GM21367 (cell line): ENCODE data around the gene OTOG.

Experiments used
- ATAC-seq: cut with Tn5 transposase; IDR thresholded peaks from one replicate; pipeline ENCODE4 v1.9.1; 2021; ENCODE audit not compliant: unreplicated experiment

The OTOG gene

GRCh38 chr11:17538054-17538453 lies 9.0 kb upstream of the OTOG start:
- no peak for ATAC-seq

- ATAC-seq = no peak
These were observed 8.3 kb upstream of the OTOG start for GRCh38 chr11:17538731-17539130.

GRCh38 chr11:17540807-17541206 lies 6.3 kb upstream of the OTOG start:
- no peak for ATAC-seq

GRCh38 chr11:17541330-17541885 lies 5.7 kb upstream of the OTOG start:
- ATAC-seq = no peak

- no peak for ATAC-seq
These were observed 4.8 kb upstream of the OTOG start for GRCh38 chr11:17542249-17542648.

- no peak for ATAC-seq
These were observed 4.0 kb upstream of the OTOG start for GRCh38 chr11:17543041-17543440.

GRCh38 chr11:17543574-17544180 lies 3.4 kb upstream of the OTOG start:
- ATAC-seq = no peak

- no peak for ATAC-seq
These were observed 2.9 kb upstream of the OTOG start, which contains the start of gene USH1C for GRCh38 chr11:17544181-17544622. Gene USH1C, minus strand, starts transcription at chr11:17544416. Its CDS starts 109 bp downstream, at chr11:17544307.

GRCh38 chr11:17546240-17546639 lies 819 bp upstream of the OTOG start:
- ATAC-seq = no peak

- no peak for ATAC-seq
These were observed 873 bp downstream of the OTOG start for GRCh38 chr11:17547932-17548331.

- no peak for ATAC-seq
These were observed 1.4 kb downstream of the OTOG start for GRCh38 chr11:17548444-17548843.

GRCh38 chr11:17550450-17551346 lies 3.6 kb downstream of the OTOG start:
- ATAC-seq = no peak

- no peak for ATAC-seq
These were observed 4.4 kb downstream of the OTOG start for GRCh38 chr11:17551347-17552040.

- ATAC-seq = no peak
These were observed 4.9 kb downstream of the OTOG start for GRCh38 chr11:17552041-17552355.

- no peak for ATAC-seq
These were observed 5.6 kb downstream of the OTOG start for GRCh38 chr11:17552392-17553248.

- no peak for ATAC-seq
These were observed 6.1 kb downstream of the OTOG start for GRCh38 chr11:17553249-17553546.

GRCh38 chr11:17554487-17554886 lies 7.4 kb downstream of the OTOG start:
- no peak for ATAC-seq

- ATAC-seq = no peak
These were observed 9.9 kb downstream of the OTOG start for GRCh38 chr11:17556999-17557398.

GRCh38 chr11:17558025-17558780 lies 11.1 kb downstream of the OTOG start:
- no peak for ATAC-seq

- ATAC-seq = no peak
These were observed 11.9 kb downstream of the OTOG start for GRCh38 chr11:17558916-17559315.
